Transverse colon (tissue), 4 donors: ENCODE results near the gene OMD.

Experiments used
- EP300 ChIP-seq: sonication (generic); formaldehyde crosslinking; IDR thresholded peaks from one replicate; pipeline ENCODE4 v1.6.1; 2017; ENCODE audit warnings: antibody characterized with exemption, low read depth
- POLR2A ChIP-seq: fragments of 450-650 bp; IDR thresholded peaks from one replicate; pipeline ENCODE4 v1.6.1; 2016; ENCODE audit warnings: antibody characterized with exemption, mild to moderate bottlenecking, moderate library complexity
- POLR2AphosphoS5 ChIP-seq, 3 donors: sonication (generic); formaldehyde crosslinking; IDR thresholded peaks; one replicate each; pipeline ENCODE4 v1.6.1; 2016; ENCODE audit warnings: antibody characterized with exemption in 3 of 3
- TF ChIP-seq, protein P1 (sequence below), 5 experiments: fragments of 200-600 bp in 3 of 5; fragments of 450-650 bp in 2 of 5; sonication (generic) in 3 of 5; IDR thresholded peaks; 1 replicate in 2 of 5; 2 replicates in 3 of 5; pipeline ENCODE4 v1.5.1; 2016 to 2017; ENCODE audit warnings: antibody characterized with exemption in 5 of 5, inconsistent platforms in 3 of 5, mild to moderate bottlenecking in 2 of 5, moderate library complexity in 1 of 5

DNA sequence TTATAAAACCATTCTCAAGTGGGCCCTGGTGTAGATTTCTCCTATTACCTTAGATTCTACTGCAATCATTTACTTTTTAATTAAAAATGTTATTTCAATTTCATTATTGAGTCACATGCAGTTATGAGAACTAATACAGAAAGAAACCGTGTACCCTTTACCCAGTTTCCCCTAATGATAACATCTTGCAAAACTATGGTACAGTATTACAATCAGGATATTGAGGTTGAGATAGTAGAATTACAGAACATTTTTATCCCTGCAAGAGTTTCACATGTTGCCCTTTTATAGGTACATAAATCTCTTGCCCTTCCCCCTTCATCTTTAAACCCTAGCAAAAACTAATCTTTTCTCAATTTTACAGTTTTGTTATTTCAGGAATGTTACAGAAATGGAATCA lies 11.0 kb upstream of the OMD start:
- TF ChIP-seq, protein P1, sequence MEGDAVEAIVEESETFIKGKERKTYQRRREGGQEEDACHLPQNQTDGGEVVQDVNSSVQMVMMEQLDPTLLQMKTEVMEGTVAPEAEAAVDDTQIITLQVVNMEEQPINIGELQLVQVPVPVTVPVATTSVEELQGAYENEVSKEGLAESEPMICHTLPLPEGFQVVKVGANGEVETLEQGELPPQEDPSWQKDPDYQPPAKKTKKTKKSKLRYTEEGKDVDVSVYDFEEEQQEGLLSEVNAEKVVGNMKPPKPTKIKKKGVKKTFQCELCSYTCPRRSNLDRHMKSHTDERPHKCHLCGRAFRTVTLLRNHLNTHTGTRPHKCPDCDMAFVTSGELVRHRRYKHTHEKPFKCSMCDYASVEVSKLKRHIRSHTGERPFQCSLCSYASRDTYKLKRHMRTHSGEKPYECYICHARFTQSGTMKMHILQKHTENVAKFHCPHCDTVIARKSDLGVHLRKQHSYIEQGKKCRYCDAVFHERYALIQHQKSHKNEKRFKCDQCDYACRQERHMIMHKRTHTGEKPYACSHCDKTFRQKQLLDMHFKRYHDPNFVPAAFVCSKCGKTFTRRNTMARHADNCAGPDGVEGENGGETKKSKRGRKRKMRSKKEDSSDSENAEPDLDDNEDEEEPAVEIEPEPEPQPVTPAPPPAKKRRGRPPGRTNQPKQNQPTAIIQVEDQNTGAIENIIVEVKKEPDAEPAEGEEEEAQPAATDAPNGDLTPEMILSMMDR (IDR thresholded peaks at IDR 0.05) = no peak
- TF ChIP-seq POLR2AphosphoS5 (IDR thresholded peaks at IDR 0.05) = no peak
- no peak for TF ChIP-seq POLR2A
- no peak for TF ChIP-seq EP300
